GM12873 (cell line): ENCODE measurements around the gene PTPN23.

ENCODE experiments used
- TF ChIP-seq, protein P1 (sequence below): IDR thresholded peaks from 2 replicates; pipeline ENCODE4 v1.5.1; 2012; ENCODE audit warnings: low read depth, mild to moderate bottlenecking, moderate library complexity, low read length, control low read depth; ENCODE audit not compliant: insufficient read depth; ENCODE audit errors: missing control alignments

PTPN23 gene

DNA sequence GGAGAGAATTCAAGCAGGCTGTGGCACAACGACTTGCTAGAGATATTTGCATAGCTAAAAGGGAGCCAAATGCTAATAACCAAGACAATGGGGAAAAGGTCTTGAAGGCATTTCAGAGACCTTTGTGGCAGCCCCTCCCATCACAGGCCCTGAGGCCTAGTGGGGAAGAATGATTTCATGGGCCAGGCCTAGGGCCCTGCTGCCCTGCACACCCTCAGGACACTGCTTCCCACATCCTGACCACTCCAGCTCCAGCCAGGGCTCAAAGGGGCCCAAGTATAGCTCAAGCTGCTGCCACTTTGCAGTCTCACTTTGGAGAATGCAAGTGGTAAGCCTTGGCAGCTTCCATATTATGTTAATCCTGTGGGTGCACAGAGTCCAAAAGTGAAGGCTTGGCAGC lies 21.5 kb upstream of the PTPN23 start:
- TF ChIP-seq, protein P1, sequence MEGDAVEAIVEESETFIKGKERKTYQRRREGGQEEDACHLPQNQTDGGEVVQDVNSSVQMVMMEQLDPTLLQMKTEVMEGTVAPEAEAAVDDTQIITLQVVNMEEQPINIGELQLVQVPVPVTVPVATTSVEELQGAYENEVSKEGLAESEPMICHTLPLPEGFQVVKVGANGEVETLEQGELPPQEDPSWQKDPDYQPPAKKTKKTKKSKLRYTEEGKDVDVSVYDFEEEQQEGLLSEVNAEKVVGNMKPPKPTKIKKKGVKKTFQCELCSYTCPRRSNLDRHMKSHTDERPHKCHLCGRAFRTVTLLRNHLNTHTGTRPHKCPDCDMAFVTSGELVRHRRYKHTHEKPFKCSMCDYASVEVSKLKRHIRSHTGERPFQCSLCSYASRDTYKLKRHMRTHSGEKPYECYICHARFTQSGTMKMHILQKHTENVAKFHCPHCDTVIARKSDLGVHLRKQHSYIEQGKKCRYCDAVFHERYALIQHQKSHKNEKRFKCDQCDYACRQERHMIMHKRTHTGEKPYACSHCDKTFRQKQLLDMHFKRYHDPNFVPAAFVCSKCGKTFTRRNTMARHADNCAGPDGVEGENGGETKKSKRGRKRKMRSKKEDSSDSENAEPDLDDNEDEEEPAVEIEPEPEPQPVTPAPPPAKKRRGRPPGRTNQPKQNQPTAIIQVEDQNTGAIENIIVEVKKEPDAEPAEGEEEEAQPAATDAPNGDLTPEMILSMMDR = no peak

DNA sequence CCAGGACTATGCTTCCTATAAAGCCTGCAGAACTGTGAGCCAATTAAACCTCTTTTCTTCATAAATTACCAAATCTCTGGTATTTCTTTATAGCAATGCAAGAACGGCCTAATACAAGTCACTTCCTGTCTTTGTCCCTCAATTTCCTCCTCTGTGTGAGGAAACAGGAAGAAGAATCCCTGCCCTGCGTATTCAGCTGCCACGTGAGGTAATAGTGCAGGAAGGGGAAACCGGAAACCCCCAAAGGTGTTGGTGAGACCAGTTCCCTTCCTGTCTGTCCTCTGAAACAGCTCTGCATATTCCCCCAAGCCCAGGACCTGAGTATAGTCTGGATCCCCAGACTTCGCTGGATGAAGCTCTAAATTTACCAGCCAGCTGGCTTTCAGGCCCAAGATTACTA lies 18.1 kb upstream of the PTPN23 start:
- TF ChIP-seq, protein P1 = no peak

DNA sequence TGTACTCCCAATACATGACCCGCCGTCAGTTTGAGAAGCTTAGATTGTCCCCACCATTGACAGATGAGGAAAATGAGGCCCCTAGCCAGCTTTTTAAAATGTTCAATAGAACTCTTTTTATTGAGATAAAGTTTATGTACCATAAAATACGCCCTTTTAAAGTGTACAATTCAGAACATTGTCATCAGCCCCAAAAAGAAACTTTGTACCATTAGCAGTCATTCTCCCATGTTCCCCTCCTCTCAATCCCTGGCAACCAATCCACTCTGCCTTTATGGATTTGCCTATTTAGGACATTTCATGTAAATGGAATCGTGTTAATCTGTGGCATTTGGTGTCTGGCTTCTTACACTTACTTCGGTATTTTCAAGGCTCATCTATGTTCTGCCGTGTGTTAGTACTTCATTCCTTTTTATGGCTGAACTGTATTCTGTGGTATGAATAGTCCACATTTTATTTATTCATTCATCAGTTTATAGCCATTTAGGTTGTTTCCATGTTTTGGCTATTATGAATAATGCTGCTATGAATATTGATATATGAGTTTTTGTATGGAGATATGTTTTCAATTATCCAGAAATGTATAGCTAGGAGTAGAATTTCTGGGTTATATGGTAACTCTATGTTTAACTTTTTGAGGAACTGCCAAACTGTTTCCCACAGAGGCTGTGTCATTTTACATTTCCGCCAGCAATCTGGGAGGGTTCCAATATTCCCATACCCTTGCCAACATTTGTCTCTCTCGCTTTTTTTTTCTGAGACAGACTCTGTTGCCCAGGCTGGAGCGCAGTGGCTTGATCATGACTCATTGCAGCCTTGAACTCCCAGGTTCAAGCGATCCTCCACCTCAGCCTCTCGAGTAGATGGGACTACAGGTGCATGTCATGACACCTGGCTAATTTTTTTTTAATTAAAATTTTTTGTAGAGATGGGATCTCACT lies 15.3 kb upstream of the PTPN23 start:
- TF ChIP-seq, protein P1 = no peak

DNA sequence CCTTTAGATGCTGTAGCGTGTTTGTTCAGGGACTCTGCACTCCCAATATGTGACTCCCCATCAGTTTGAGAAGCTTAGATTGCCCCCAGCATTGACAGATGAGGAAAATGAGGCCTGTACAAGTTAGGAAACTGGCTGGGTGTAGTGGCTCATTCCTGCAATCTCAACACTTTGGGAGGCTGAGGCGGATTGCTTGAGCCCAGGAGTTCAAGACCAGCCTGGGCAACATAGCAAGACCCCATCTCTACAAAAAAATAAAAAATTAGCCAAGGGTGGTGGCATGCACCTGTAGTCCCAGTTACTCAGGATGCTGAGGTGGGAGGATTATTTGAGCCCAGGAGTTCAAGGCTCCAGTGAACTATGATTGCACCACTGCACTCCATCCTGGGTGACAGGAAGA lies 14.0 kb upstream of the PTPN23 start:
- TF ChIP-seq, protein P1 = no peak

DNA sequence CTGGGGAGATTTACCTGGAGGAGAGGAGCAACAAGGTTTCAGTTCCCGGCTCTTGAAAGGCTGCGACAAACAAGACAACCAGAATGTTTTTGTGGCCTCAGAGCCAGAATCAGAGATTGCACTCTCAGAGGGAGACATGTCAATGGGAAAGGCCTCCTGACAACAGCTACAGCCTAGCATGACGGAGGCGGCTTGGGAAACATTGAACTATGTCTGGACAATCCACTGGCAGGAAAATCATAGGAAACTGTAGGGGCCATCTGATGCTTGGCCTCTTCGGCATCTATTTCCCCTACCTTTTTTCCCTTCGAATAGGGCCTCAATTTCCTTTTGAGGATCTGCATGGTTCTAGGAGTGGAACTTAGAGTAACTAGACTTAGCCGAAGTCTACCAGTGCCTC lies 13.2 kb upstream of the PTPN23 start:
- TF ChIP-seq, protein P1 = no peak

DNA sequence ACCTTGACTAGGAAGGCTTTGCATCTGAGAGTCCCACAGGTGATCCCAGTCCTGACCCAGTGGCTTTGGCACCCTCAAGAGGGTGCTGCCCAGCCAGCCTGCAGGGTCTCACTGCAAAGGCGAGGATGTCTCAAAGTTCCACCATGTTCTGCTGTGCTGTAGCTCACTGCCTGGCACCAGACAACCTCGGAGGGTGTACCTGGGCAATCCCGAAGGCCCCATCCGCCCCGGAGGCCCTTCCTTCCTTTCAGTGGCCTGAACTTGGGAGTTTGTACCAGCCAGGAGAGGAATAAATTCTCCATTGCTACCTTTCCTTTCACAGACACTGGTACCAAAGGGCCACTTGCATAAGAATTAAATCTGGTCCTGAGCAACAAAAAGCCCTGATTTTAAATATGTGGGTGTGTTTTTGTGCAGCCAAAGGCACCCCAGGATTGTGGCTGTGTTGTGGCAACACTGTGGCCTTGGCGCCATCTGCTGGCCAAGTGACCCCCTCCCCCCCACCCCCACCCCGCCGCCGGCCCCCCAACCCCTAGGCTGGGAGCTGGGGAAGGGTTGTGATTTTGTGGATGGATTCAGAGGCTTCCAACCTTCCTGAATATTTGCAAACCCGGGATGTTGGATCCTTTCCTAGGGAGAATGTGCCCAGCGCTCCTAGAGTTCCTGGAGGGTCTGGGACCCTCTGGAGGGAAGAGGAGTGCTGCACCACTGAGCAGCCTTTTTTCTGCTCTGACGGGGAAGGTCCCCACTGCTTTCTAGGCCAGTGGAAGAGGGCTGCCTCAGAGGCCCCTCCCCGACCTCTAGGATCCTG lies 9.7 kb upstream of the PTPN23 start:
- TF ChIP-seq, protein P1 = peak; percentile 65

DNA sequence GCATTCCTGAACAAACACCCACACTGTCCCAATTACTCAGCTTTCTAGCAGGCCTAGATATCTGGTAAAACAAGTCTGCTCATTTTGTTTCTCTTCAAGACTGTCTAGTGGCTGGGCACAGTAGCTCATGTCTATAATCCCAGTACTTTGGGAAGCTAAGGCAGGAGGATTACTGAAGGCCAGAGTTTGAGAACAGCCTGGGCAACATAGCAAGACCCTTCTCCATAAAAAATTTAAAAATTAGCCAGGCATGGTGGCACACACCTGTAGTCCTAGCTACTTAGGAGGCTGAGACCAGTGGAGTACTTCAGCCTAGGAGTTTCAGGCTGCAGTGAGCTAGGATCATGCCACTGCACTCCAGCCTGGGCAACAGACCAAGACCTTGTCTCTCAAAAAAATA lies 6.2 kb upstream of the PTPN23 start:
- TF ChIP-seq, protein P1 = no peak
